Measurements from ENCODE around the gene FAM89B. TPM values are rescaled to one million over a fixed set of nuclear protein-coding genes. Genes with fewer than 3 reads are reported as not detected.

The FAM89B gene
- total and polyA plus RNA-seq, 2 donors (not counting 3 experiments of a cell fraction or from before 2014, with no cell fraction given) = 63.1 to 153 TPM

- DNase-seq (ENCODE audit: low read depth, low spot score) (no peak), FAIRE-seq (no peak)
- POLR2A ChIA-PET = interaction anchor here (0.5 to 1.3 kb wide), 2 partner anchors 16 to 225 kb away, joined by 3 read pairs; no protein-coding TSS in a partner anchor
- Histone ChIP-seq H3K79me2 (ENCODE audit: control insufficient read depth, insufficient read depth, low read length) (no peaks in the 10 kb centered on the region), H2AFZ (ENCODE audit: low read depth, low read length) (no peak overlapping the region), H3K4me3 (replicated peaks in 1 of 3; ENCODE audit: insufficient read depth in 1 of 3, low read depth in 1 of 3, low read length in 3 of 3) (no peak overlapping the region), H3K4me1 (ENCODE audit: control insufficient read depth, extremely low read depth, insufficient read depth, low read length) (peaks cover 7% of the 10 kb centered on the region), H3K27me3 (ENCODE audit: control insufficient read depth in 2 of 2, insufficient read depth in 2 of 2, low read length in 2 of 2) (no peaks in the 10 kb centered on the region), H3K9me1 (replicated peaks; ENCODE audit: control insufficient read depth, extremely low read depth, insufficient read depth, low read length) (no peaks in the 10 kb centered on the region), H3K4me2 (ENCODE audit: insufficient read depth, low read length) (no peak overlapping the region), H3K27ac (ENCODE audit: insufficient read depth, low read depth, low read length) (no peak overlapping the region), H4K20me1 (replicated peaks; ENCODE audit: control insufficient read depth, extremely low read depth, insufficient read depth, low read length) (no peaks in the 10 kb centered on the region), H3K36me3 (ENCODE audit: control insufficient read depth in 2 of 2, extremely low read depth in 1 of 2, insufficient read depth in 2 of 2, low read length in 2 of 2) (peaks cover 4 to 7% of the 10 kb centered on the region in 2 experiments), H3K9me3 (replicated peaks; ENCODE audit: control insufficient read depth, insufficient read depth, low read length) (no peaks in the 10 kb centered on the region), H3K9ac (replicated peaks; ENCODE audit: extremely low read depth, insufficient read depth, low read length) (no peak overlapping the region)
- peak; percentile 5 for TF ChIP-seq POLR2A (IDR thresholded peaks at IDR 0.05; ENCODE audit: low read depth, low read length)
- TF ChIP-seq GATA2 (IDR thresholded peaks at IDR 0.05; ENCODE audit: insufficient read depth, insufficient read length, low read depth, low read length) = no peak
- TF ChIP-seq EZH2 (IDR thresholded peaks at IDR 0.05; ENCODE audit: borderline replicate concordance, low read depth, low read length, severe bottlenecking) = no peak
- TF ChIP-seq, protein P1, sequence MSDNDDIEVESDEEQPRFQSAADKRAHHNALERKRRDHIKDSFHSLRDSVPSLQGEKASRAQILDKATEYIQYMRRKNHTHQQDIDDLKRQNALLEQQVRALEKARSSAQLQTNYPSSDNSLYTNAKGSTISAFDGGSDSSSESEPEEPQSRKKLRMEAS (IDR thresholded peaks at IDR 0.05; ENCODE audit: insufficient read depth, insufficient read length) = no peak
- TF ChIP-seq, protein P2, sequence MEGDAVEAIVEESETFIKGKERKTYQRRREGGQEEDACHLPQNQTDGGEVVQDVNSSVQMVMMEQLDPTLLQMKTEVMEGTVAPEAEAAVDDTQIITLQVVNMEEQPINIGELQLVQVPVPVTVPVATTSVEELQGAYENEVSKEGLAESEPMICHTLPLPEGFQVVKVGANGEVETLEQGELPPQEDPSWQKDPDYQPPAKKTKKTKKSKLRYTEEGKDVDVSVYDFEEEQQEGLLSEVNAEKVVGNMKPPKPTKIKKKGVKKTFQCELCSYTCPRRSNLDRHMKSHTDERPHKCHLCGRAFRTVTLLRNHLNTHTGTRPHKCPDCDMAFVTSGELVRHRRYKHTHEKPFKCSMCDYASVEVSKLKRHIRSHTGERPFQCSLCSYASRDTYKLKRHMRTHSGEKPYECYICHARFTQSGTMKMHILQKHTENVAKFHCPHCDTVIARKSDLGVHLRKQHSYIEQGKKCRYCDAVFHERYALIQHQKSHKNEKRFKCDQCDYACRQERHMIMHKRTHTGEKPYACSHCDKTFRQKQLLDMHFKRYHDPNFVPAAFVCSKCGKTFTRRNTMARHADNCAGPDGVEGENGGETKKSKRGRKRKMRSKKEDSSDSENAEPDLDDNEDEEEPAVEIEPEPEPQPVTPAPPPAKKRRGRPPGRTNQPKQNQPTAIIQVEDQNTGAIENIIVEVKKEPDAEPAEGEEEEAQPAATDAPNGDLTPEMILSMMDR (IDR thresholded peaks at IDR 0.05; ENCODE audit: extremely low read depth in 1 of 2, insufficient read depth in 1 of 2, low read depth in 1 of 2, low read length in 2 of 2) = no peak
- BruUV-seq (replicated peaks) = no TSS peak
- intact Hi-C loops (cut with micrococcal nuclease) = loop anchor here (1.0 to 5.0 kb wide), 3 partner anchors 14 to 226 kb away; no protein-coding TSS in a partner anchor
- dilution Hi-C loops (cut with MboI; ENCODE audit: extremely low pct_ligation_motif_present, low sequenced_read_pairs) = no loop called here
- CTCF ChIA-PET = interaction anchor here (0.9 to 12.2 kb wide), 15 partner anchors 8 to 226 kb away, joined by 3 to 206 read pairs (median 9); partner anchors contain the start of genes EHBP1L1, FAM89B, MAP3K11 and PCNX3
Observed at GRCh38 chr11:65592858-65593517, 20.6 kb downstream of the FAM89B start.

Measured in endothelial cell of umbilical vein (primary cell).